Measurements from ENCODE around the gene INPPL1.
"Not testable (repeated sequence)": the region's sequence is repeated elsewhere in the genome, so short reads cannot be mapped to it uniquely, and the experiment has no call there.

Gene INPPL1

GRCh38 chr11:72244361-72245262 is 20.0 kb downstream of the INPPL1 start:
- DNase-seq (ENCODE audit: low read depth): no peak

- DNase-seq (ENCODE audit: low read depth): no peak
Observed at GRCh38 chr11:72245263-72245816, 20.8 kb downstream of the INPPL1 start.

GRCh38 chr11:72247584-72247983 is 23.0 kb downstream of the INPPL1 start:
- no peak for DNase-seq (ENCODE audit: low read depth)

- no peak for DNase-seq (ENCODE audit: low read depth)
Observed at GRCh38 chr11:72249961-72250360, 25.4 kb downstream of the INPPL1 start.

- DNase-seq (ENCODE audit: low read depth): no peak
Observed at GRCh38 chr11:72250661-72251464, 26.3 kb downstream of the INPPL1 start.

GRCh38 chr11:72251614-72252013 is 27.0 kb downstream of the INPPL1 start:
- DNase-seq (ENCODE audit: low read depth): no peak

GRCh38 chr11:72253392-72253791 is 28.8 kb downstream of the INPPL1 start:
- no peak for DNase-seq (ENCODE audit: low read depth)

- DNase-seq (ENCODE audit: low read depth): no peak
Observed at GRCh38 chr11:72254299-72254993, 29.9 kb downstream of the INPPL1 start.

GRCh38 chr11:72257570-72257969 is 33.0 kb downstream of the INPPL1 start:
- DNase-seq (ENCODE audit: low read depth): no peak

GRCh38 chr11:72259490-72259889 is 34.9 kb downstream of the INPPL1 start:
- no peak for DNase-seq (ENCODE audit: low read depth)

- DNase-seq (ENCODE audit: low read depth): no peak
Observed at GRCh38 chr11:72260574-72260973, 36.0 kb downstream of the INPPL1 start.

- peak; percentile 30 for DNase-seq (ENCODE audit: low read depth)
Observed at GRCh38 chr11:72263361-72263760, 38.8 kb downstream of the INPPL1 start.

GRCh38 chr11:72265951-72266350 is 41.4 kb downstream of the INPPL1 start:
- peak; percentile 14 for DNase-seq (ENCODE audit: low read depth)

- DNase-seq (ENCODE audit: low read depth): not testable (repeated sequence)
Observed at GRCh38 chr11:72266960-72267359, 42.4 kb downstream of the INPPL1 start.

GRCh38 chr11:72267956-72268617 is 43.5 kb downstream of the INPPL1 start:
- no peak for DNase-seq (ENCODE audit: low read depth)

GRCh38 chr11:72271980-72272379 is 47.4 kb downstream of the INPPL1 start:
- DNase-seq (ENCODE audit: low read depth): peak; percentile 33

- DNase-seq (ENCODE audit: low read depth): peak; percentile 89
Observed at GRCh38 chr11:72274435-72274834, 49.9 kb downstream of the INPPL1 start.

GRCh38 chr11:72278905-72279304 is 54.3 kb downstream of the INPPL1 start:
- peak; percentile 37 for DNase-seq (ENCODE audit: low read depth)

- no peak for DNase-seq (ENCODE audit: low read depth)
Observed at GRCh38 chr11:72280037-72280436, 55.5 kb downstream of the INPPL1 start.

- no peak for DNase-seq (ENCODE audit: low read depth)
Observed at GRCh38 chr11:72280726-72281315, 56.3 kb downstream of the INPPL1 start.

- no peak for DNase-seq (ENCODE audit: low read depth)
Observed at GRCh38 chr11:72283947-72284346, 59.4 kb downstream of the INPPL1 start.
